SK-N-SH treated with all-trans-retinoic acid at 6 μM for 48 hours (cell line): Measurements from ENCODE around the gene FARSB.

Experiments
- ARNTL ChIP-seq: fragments of 450-650 bp; formaldehyde crosslinking; IDR thresholded peaks from 2 replicates; pipeline ENCODE4 v1.5.0; 2020; ENCODE audit warnings: low read depth, mild to moderate bottlenecking, moderate library complexity, borderline replicate concordance
- BACH2 ChIP-seq: fragments of 250-450 bp; sonication (Bioruptor Pico); IDR thresholded peaks from 2 replicates; pipeline ENCODE4 v1.9.0; 2021; ENCODE audit warnings: mild to moderate bottlenecking, borderline replicate concordance
- CSDC2 ChIP-seq: fragments of 250-450 bp; sonication (Bioruptor Pico); IDR thresholded peaks from 2 replicates; pipeline ENCODE4 v1.5.0; 2020; ENCODE audit warnings: mild to moderate bottlenecking, moderate library complexity
- ISL1 ChIP-seq: fragments of 250-450 bp; sonication (Bioruptor Pico); IDR thresholded peaks from 2 replicates; pipeline ENCODE4 v2.1.2; 2022; ENCODE audit warnings: mild to moderate bottlenecking, moderate library complexity
- OSR1 ChIP-seq: fragments of 250-450 bp; sonication (Bioruptor Pico); IDR thresholded peaks from 2 replicates; pipeline ENCODE4 v1.8.0; 2022; ENCODE audit warnings: moderate library complexity, mild to moderate bottlenecking, inconsistent platforms
- RARB ChIP-seq: fragments of 250-450 bp; sonication (Bioruptor Pico); IDR thresholded peaks from 2 replicates; pipeline ENCODE4 v1.8.0; 2021; ENCODE audit warnings: mild to moderate bottlenecking, moderate library complexity
- TCF4 ChIP-seq: fragments of 250-450 bp; sonication (Bioruptor Pico); IDR thresholded peaks from 2 replicates; pipeline ENCODE4 v1.8.0; 2021; ENCODE audit warnings: mild to moderate bottlenecking, moderate library complexity, borderline replicate concordance
- ZFP30 ChIP-seq: fragments of 450-650 bp; formaldehyde crosslinking; IDR thresholded peaks from 2 replicates; pipeline ENCODE4 v1.5.0; 2022; ENCODE audit warnings: mild to moderate bottlenecking, moderate library complexity
- ZNF565 ChIP-seq: fragments of 450-650 bp; formaldehyde crosslinking; conservative IDR thresholded peaks from 2 replicates; pipeline ENCODE4 v1.5.0; 2020; ENCODE audit warnings: low read depth, mild to moderate bottlenecking, moderate library complexity
- ZNF8 ChIP-seq: fragments of 450-650 bp; formaldehyde crosslinking; IDR thresholded peaks from 2 replicates; pipeline ENCODE4 v1.5.0; 2020; ENCODE audit warnings: mild to moderate bottlenecking, moderate library complexity
- TF ChIP-seq, protein P1 (sequence below): fragments of 250-450 bp; sonication (Bioruptor Pico); IDR thresholded peaks from 2 replicates; pipeline ENCODE4 v1.5.1; 2020; ENCODE audit warnings: low read depth, mild to moderate bottlenecking, moderate library complexity

DNA sequence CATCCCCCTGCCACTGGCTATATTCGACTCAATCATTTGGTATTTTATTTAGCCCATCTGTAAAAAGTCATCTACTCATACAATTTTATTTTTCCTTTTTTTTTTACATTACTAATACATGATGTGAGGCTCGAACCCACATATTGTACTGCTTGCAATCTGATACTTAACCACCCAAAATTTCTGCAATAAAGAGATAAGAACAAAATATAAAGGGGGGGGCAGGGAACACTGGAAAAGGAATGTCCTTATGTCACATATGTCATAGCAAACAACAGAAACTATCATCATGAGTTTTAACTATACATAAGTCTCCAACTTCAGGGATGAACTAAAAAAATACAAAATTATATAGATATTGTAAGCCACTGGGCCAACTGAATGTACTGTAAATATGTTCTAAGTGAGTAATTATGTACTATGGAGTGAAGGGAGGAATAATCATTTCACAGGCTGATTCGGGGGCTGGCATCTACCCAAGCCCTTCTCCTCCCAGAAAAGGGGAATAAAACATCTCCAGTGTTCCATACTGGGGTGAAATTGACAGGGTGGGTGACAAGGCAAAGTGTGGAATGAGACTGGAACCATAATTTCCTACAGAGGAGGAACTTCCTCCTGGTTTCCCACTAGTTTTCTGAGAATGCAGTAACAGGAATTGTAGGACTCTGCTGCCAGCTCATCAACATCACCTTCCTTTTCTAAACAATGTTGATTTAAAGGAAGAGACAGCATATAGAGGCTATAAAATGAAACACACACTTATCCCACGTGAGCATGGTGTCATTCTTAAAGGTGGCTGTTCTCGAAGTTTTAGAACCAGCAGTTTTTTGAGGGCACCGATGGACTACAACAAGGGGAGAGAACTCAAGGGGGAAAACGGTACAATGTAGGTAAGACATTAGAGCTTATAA, 79.5 kb downstream of the FARSB start:
- TF ChIP-seq ZNF565 (CRISPR knock-in tag) (no peak), RARB (CRISPR knock-in tag) (no peak), ARNTL (CRISPR knock-in tag) (no peak), OSR1 (CRISPR knock-in tag) (no peak), ZFP30 (CRISPR knock-in tag) (no peak), BACH2 (CRISPR knock-in tag) (no peak), ISL1 (CRISPR knock-in tag) (no peak), CSDC2 (CRISPR knock-in tag) (no peak), ZNF8 (no peak), TCF4 (CRISPR knock-in tag) (no peak)
- TF ChIP-seq, protein P1, sequence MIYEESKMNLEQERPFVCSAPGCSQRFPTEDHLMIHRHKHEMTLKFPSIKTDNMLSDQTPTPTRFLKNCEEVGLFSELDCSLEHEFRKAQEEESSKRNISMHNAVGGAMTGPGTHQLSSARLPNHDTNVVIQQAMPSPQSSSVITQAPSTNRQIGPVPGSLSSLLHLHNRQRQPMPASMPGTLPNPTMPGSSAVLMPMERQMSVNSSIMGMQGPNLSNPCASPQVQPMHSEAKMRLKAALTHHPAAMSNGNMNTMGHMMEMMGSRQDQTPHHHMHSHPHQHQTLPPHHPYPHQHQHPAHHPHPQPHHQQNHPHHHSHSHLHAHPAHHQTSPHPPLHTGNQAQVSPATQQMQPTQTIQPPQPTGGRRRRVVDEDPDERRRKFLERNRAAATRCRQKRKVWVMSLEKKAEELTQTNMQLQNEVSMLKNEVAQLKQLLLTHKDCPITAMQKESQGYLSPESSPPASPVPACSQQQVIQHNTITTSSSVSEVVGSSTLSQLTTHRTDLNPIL (CRISPR knock-in tag), result no peak
